K562 (cell line): ENCODE measurements around the gene GABRB1. TPM values are rescaled to one million over a fixed set of nuclear protein-coding genes. Genes with fewer than 3 reads are reported as not detected.

Source experiments
- CBX1 ChIP-seq: sonication (generic); IDR thresholded peaks from 2 replicates; pipeline ENCODE4 v1.6.1; 2016; ENCODE audit warnings: antibody characterized with exemption, low read depth, mild to moderate bottlenecking
- E2F8 ChIP-seq: fragments of 450-650 bp; IDR thresholded peaks from 2 replicates; pipeline ENCODE4 v1.7.1; 2018; ENCODE audit warnings: mild to moderate bottlenecking, low read depth; ENCODE audit not compliant: partially characterized antibody
- EWSR1 ChIP-seq: fragments of 450-650 bp; IDR thresholded peaks from 2 replicates; pipeline ENCODE4 v1.6.1; 2018; ENCODE audit warnings: borderline replicate concordance, mild to moderate bottlenecking, low read depth, moderate library complexity; ENCODE audit not compliant: partially characterized antibody
- HMGXB4 ChIP-seq: sonication (generic); formaldehyde crosslinking; IDR thresholded peaks from 2 replicates; pipeline ENCODE4 v1.8.1; 2023; ENCODE audit warnings: mild to moderate bottlenecking, missing genetic modification reagents
- JUN ChIP-seq, 2 experiments: sonication (generic) in 1 of 2; formaldehyde crosslinking in 1 of 2; IDR thresholded peaks; 2 replicates each; pipeline versions ENCODE4 v1.6.1 to v1.8.0; 2012 to 2022; ENCODE audit warnings: borderline replicate concordance in 2 of 2, mild to moderate bottlenecking in 2 of 2, improper control_type of control experiment in 1 of 2, low read depth in 1 of 2, low read length in 1 of 2, missing genetic modification reagents in 1 of 2
- SOX6 ChIP-seq: fragments of 450-650 bp; IDR thresholded peaks from 2 replicates; pipeline ENCODE4 v1.6.1; 2014; ENCODE audit warnings: mild to moderate bottlenecking
- ZBED1 ChIP-seq: IDR thresholded peaks from 2 replicates; pipeline ENCODE4 v1.6.1; 2014
- ZNF121 ChIP-seq: sonication (generic); formaldehyde crosslinking; conservative IDR thresholded peaks from 2 replicates; pipeline ENCODE4 v1.8.0; 2022; ENCODE audit warnings: missing genetic modification reagents
- ZNF655 ChIP-seq: fragments of 250-450 bp; sonication (Bioruptor Pico); IDR thresholded peaks from 2 replicates; pipeline ENCODE4 v1.5.0; 2021
- polyA plus RNA-seq, 8 experiments: library from polyadenylated mRNA; depleted of rRNA in 4 of 8; stranded (reverse) in 5 of 8; unstranded in 3 of 8; fragments of >200 nt; fragmentation: Nextera tagmentation in 2 of 8; fragmentation: Illumina TruSeq in 1 of 8; extraction: Ambion mirVana in 2 of 8; extraction: Trizol in 1 of 8; gene quantifications; 2 replicates each; pipeline versions ENCODE4 v1.2.1 to v1.2.3, GENCODE V29; 2011 to 2014; ENCODE audit warnings: inconsistent platforms in 1 of 8, missing spikeins in 1 of 8
- total RNA-seq, 7 experiments: library from RNA; depleted of rRNA in 6 of 7; stranded (reverse); fragments of >200 nt in 6 of 7; fragmentation: Illumina TruSeq in 2 of 7; extraction: Trizol in 2 of 7; gene quantifications; 2 replicates each; pipeline versions ENCODE4 v1.2.1 to v1.2.3, GENCODE V29; 2011 to 2021; ENCODE audit warnings: low replicate concordance in 1 of 7

Gene GABRB1
- total and polyA plus RNA-seq, 9 of the 15 experiments (the other 6 are each of a cell fraction or from before 2014, with no cell fraction given), result not detected

GRCh38 chr4:47355568-47355967, 324.2 kb downstream of the GABRB1 start (continued):
- TF ChIP-seq ZNF655 (CRISPR knock-in tag) (no peak), ZBED1 (no peak), JUN (IDR thresholded peaks at IDR 0.05; ENCODE audit: borderline replicate concordance, low read depth, low read length) (no peak), JUN (CRISPR knock-in tag; IDR thresholded peaks at IDR 0.05; ENCODE audit: borderline replicate concordance) (no peak), ZNF121 (CRISPR knock-in tag) (no peak), CBX1 (no peak), HMGXB4 (CRISPR knock-in tag) (no peak), EWSR1 (no peak), E2F8 (no peak), SOX6 (no peak)
